GM21786 (cell line): ENCODE results near the gene SEMA3D.

Source experiments
- ATAC-seq: cut with Tn5 transposase; IDR thresholded peaks from one replicate; pipeline ENCODE4 v1.9.1; 2021; ENCODE audit not compliant: unreplicated experiment

Gene SEMA3D

DNA sequence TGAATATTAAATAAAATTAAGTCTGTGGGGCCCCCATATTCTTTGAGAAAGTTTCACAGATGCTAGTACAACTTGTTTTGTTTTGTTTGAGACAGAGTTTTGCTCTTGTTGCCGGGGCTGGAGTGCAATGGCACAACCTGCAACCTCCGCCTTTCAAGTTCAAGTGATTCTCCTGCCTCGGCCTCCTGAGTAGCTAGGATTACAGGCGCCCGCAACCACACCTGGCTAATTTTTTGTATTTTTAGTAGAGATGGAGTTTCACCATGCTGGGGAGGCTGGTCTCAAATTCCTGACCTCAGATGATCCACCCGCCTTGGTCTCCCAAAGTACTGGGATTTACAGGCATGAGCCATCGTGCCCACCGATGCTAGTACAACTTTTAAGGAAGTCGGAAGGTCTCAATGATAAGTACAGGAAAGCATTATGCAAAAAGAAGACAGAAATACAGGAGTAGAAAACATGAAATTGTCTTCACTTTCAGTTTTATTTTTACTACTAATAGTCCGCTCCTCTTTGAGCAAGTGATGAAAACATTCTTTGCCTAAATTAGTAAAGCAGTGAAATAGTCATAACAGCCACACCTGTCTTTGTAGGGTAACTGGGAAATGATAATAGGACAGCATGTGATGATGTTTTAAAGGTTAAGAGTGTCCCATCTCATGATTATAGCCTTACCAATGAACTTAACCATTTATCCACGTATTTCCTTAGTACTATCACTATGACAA is 147.5 kb downstream of the SEMA3D start:
- ATAC-seq, result peak; percentile 81

GRCh38 chr7:85038466-85038865 is 148.4 kb downstream of the SEMA3D start:
- ATAC-seq, result no peak

GRCh38 chr7:85033263-85033662 is 153.6 kb downstream of the SEMA3D start:
- no peak for ATAC-seq

GRCh38 chr7:85031475-85031874 is 155.4 kb downstream of the SEMA3D start:
- no peak for ATAC-seq

DNA sequence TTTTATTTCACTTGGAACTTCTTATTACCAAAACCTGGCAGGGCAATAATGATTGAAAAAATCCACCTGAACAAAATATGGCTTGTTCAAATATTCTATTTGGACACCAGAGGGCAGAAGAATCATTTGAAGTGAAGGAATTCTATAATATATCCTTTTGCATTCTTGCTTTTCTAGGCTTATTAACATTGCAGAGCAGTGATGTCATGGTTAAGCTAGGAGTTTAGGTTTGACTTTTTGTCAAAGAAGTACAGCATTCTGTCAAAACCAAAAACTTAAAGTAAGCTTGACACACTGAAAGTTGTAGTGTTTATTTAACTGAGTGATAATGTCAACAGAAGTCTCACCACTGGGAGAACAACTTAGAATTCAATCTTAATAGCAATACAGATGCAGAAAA is 156.0 kb downstream of the SEMA3D start:
- no peak for ATAC-seq

DNA sequence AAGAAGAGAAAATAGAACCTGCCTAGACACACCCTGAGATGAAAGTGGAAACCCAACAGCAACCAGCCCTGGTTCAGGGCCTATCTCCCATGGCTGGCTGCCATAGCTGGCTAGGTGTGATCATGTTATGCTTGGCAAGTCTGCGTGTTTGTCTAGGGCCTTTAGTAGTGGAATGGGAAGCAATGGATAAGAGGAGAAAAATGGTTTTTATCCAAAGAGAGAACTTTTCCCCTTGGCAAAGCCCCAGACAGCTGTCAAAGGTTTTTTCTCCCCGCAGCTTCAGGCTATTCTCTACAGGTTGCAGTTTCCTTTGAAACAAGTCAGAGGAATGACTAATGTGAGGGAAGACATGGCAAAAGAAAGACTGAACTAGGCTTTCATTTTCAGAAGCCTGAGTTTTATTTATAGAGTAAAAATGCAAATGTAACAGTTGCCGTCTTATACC is 161.5 kb downstream of the SEMA3D start:
- ATAC-seq, result peak; percentile 54

- ATAC-seq, result no peak
Observed at GRCh38 chr7:85023916-85024315, 162.9 kb downstream of the SEMA3D start.

DNA sequence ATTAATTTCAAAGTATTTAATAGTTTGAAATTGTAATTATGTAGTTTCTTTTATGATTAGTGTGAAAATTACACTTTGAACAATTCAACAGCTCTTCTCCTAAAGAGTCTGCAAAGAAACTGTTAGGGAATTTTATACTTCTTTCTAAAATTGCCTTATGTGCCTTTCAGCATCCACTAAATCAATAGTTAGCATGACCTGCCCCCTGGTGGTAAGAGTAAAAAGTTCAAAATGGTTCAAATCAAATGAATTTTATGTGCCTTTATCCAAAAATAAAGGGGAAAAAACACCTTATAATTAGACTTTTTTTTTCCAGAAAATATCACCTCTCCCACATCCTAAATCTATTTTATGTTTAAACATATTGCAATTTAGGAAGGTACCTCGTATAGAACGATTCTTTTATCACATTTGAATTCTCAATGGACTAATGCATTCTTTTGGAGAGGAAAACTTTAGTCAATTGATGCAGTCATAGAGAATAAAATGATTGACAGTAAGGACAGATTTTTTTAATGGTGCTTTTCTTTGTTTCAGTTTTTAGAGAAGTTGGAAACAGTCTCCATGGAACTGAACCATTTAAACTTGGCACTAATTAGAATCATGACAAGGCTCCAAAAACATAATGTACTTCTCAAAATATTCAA is 163.7 kb downstream of the SEMA3D start:
- no peak for ATAC-seq

GRCh38 chr7:85022064-85022697 is 164.7 kb downstream of the SEMA3D start:
- ATAC-seq, result no peak

GRCh38 chr7:85021101-85021704 is 165.7 kb downstream of the SEMA3D start:
- ATAC-seq, result no peak

- ATAC-seq, result no peak
Observed at GRCh38 chr7:85019778-85020177, 167.1 kb downstream of the SEMA3D start.

DNA sequence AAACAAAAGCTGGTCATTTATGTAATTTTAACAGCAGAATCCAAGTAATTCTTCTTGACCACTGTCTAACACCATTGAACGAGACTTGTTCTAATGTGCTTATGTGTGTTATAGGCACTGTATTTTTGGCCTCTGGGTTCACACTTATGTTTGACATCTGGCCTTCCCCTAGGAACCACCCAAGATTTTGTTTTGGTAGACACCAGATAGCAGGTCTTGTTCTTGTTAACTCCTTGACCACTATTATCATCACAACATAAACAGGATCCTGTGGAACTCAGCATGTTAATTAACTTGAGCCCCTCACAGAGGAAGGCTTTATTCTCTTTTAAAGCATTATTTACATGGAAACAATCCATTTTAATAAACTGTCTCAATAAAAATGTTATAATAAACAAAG is 167.7 kb downstream of the SEMA3D start:
- no peak for ATAC-seq

DNA sequence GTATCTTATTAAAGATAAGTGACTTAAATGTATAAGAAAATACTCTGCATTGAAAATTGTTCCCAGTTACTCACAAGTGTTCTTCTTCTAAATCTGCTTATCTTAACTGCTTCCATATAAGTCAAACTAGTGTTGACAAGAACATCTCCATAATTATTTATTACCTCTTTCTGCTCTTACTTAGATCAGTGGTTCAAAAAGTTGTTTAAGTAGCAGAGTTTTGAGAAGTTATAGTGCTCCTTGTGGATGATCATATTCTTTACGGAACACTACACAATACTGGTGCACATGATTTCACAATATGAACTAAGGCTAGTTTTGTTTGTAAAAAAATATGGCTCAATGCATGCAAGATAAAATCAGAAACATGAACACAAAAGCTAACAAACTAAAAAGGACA is 168.4 kb downstream of the SEMA3D start:
- no peak for ATAC-seq

- no peak for ATAC-seq
Observed at GRCh38 chr7:85016286-85016685, 170.6 kb downstream of the SEMA3D start.

DNA sequence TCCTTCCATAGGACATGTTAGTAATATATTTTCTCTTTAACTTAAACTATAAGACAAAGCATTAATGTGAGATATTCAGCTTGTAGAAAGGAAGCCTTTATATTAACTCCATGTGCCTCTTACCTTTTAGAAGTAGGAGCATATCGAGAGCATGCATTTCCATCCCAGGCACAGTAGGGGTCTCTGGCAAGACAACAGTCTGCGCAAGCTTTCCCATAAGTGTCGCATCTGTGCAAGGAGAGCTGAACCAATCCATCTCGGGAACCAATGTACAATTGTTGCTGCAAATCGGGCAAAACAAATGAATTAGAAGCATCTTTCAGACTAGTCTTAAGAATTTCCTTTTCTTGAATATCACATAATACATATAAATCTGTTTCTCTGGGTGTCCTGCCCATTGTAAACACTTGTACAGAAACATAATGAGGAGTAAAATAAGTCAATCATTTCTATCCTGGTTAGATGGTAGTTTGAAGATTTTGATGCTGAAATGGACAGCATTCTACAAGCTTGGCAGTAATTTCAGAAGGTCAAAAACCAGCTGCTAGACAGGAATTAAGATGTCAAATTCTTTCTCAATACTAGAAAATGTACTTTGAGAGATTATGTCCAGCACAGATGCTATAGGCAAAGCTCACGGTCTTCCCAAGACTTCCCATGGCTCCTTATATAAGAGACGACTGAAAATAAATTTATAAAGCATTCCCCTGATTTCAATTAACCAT is 171.8 kb downstream of the SEMA3D start:
- ATAC-seq, result no peak

DNA sequence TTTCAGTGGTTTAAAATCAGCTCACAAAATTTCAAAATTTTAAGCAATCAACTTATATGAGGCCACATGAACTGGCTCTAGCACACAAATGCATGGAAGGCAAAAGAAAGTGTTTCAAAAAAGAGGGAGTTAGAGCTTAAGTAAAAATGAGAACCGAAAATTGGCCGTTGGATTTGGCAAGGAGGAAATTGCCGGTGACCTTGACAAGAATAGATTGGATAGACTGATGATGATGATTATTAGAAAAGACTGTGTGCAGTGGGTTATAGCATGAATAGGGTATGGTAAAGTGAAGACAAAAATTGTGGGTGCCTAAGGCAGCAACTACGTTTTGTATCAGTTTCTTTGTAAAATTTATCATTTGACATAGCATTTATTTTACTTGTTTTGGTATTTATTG is 175.7 kb downstream of the SEMA3D start:
- no peak for ATAC-seq

DNA sequence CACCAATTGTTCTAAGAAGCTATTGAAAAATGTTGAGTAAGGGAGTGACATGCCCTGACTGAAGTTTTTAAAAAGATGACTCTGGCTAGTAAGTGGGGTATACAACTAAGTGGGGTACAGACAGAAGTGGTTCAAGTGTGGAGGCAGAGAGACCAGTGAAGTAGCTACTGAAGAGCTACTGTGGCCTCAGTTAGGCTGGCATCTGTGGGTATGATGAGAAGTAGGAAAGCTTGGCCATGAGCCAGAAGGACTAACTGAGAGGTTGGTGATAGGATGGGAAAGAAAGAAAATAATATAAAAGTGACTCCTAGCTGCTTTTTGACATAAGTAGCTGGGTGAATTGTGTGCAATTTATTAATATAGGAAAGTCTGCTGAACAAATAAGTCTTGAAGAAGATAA is 176.6 kb downstream of the SEMA3D start:
- no peak for ATAC-seq

DNA sequence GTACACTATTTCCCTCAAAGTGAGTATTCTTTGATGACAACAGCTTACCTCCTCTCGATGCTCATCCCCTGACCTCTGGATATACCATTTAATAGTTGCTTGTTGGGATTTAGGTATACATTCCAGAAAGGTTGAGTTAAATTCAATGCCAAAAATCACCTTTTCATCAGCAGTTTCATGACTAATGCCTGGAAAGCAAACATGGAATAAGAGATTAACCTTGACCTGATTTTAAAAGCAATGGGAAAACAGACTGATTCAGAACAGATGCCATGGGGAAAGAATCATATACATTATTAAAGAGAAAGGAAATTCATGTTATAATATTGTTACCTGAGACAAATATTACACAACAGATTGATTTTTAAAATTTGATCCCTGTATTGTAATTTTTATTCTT is 180.1 kb downstream of the SEMA3D start:
- no peak for ATAC-seq

DNA sequence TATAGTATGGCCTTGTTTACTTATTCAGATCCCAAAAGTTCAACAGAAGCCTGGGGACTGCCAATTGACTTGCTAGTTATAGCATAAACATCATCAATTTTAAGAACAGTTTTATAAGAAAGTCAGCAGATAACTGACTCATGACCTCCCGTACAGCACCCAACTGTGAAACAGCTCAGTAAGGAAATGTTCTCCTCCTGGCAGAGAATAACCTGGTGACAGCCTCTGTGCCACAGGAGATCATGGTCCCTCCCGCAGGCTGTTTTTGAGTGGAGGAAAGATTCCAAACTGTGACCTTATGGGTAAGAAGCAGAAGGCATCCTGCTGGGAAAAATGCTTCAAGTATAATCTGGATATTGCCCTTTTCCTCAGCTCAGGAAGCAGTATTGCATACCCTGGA is 182.5 kb downstream of the SEMA3D start:
- ATAC-seq, result no peak

DNA sequence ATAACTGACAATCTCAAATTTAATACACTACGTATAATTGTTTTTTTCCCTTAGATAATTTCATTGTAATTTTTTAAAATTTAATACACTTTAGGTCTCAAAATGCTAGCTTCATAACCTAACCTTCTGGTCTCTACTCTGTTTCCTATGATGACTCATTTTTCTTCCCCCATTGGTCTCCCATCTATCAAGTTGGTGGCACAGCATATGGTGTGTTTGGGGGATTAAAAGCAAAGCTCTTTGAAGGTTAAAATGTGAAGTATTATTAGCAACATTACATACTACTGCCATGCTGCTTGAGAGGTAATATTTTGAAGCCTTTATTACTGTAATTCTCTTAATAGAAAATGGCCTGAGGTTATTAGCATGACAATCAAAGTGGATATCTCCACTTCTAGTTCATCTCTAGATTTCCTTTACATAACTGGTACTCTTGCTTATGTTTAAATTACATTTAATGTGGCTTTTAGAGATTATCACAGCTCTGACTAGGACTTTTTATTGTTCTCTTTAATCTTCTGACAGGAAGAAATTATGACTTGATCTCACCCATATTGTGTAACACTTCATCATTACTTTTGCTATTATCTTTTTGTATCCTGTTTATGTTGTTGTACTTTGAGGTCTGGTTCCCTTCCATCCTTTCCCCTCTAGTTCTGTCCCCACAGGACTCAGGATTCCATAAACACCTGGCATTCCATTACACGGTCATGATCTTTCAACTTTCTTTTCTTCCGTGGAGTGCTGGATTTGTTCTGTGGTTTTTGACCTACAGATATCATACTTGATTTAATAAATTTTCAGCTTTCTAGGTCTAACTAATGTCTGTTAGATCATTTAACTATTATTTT is 185.1 kb downstream of the SEMA3D start:
- no peak for ATAC-seq
